ENCODE results near the gene ROMO1. TPM values are rescaled to one million over a fixed set of nuclear protein-coding genes. Genes with fewer than 3 reads are reported as not detected.
"Not testable (repeated sequence)": the region's sequence is repeated elsewhere in the genome, so short reads cannot be mapped to it uniquely, and the experiment has no call there.

The ROMO1 gene
- total and polyA plus RNA-seq, 4 experiments from 2014 or later = 38.4 to 335 (median 158) TPM

DNA sequence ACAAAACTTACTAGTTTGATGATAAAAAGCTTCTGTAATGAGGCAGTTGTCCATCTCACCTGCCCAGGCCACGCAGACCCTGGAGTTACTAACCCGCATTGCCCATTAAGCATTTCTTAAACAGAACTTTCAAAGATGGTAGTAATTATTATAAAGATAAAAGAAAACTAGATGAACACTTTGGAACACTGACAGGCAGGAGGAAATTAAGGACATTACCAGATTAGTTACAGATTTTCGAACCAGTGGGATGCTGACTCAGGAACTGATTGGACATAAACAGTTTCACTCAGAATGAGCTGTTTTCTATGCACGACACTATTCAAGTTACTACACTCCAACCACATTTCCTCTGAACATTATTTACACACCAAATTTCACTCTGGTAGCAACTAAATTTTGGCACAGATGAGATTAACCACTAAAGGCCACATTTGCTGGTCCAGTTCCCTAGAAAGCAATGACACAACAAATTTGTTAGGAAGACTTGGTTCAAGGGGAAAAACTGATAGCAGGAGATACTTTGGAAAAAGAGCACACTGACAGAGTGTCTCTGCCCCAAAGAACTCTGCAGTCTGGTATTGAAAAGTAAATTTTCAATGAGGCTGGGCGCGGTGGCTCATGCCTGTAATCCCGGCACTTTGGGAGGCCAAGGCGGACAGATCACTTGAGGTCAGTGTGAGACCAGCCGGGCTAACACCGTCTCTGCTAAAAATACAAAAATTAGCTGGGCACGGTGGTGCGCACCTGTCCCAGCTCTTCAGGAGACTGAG is 3.0 kb downstream of the ROMO1 start:
- peaks cover 32 to 75% of the 10 kb centered on the region in 2 donors for H3K36me3 Mint-ChIP-seq

GRCh38 chr20:35702824-35703695 is 3.9 kb downstream of the ROMO1 start:
- Mint-ChIP-seq H3K4me3 (no peak overlapping the region), H3K27ac (peak overlapping the region in 3 of 7 donors; percentile 8 to 98 (median 79)), H3K4me1 (peaks cover 21 to 57% (median 25%) of the 10 kb centered on the region in 4 donors), H3K27me3 (no peaks in the 10 kb centered on the region), H3K9me3 (peaks cover 0 to 11% (median 0%) of the 10 kb centered on the region in 8 donors), H3K36me3 (peaks cover 32 to 72% of the 10 kb centered on the region in 2 donors)
- H3K27ac ChIP-seq (ENCODE audit: low read depth, low read length) = no peak overlapping the region
- ChIA-PET CTCF (ENCODE audit: partially characterized antibody) (interaction anchor here (2.3 to 2.7 kb wide), 2 partner anchors 36 to 102 kb away, joined by 6 to 7 read pairs; no protein-coding TSS in a partner anchor), POLR2A (ENCODE audit: partially characterized antibody) (interaction anchor here (0.7 to 6.8 kb wide), 8 partner anchors 9 to 87 kb away, joined by 3 to 100 read pairs (median 6); partner anchors contain the start of genes CPNE1, RBM12, RBM39 and SPAG4)
- H3K9me3 ChIP-seq (ENCODE audit: control insufficient read depth in 1 of 2, low read length in 2 of 2) = no peaks in the 10 kb centered on the region
- peaks cover 28% of the 10 kb centered on the region for H3K4me1 ChIP-seq (ENCODE audit: insufficient read depth, low read length)
- no peak for DNase-seq
- H3K36me3 ChIP-seq (ENCODE audit: insufficient read depth, low read length) = peaks cover 43% of the 10 kb centered on the region
- H3K27me3 ChIP-seq (ENCODE audit: insufficient read depth, low read length) = no peaks in the 10 kb centered on the region
- H3K4me3 ChIP-seq (ENCODE audit: low read length in 2 of 2) = no peak overlapping the region
- intact Hi-C loops (cut with micrococcal nuclease) = no loop called here

More for the DNA sequence above, 3.0 kb downstream of the ROMO1 start:
- DNase-seq = no peak
- Histone ChIP-seq H3K36me3 (ENCODE audit: insufficient read depth, low read length) (peaks cover 43% of the 10 kb centered on the region), H3K4me1 (ENCODE audit: insufficient read depth, low read length) (peaks cover 36% of the 10 kb centered on the region), H3K9me3 (ENCODE audit: control insufficient read depth in 1 of 2, low read length in 2 of 2) (no peaks in the 10 kb centered on the region), H3K27ac (ENCODE audit: low read depth, low read length) (no peak overlapping the region), H3K4me3 (ENCODE audit: low read length in 2 of 2) (no peak overlapping the region), H3K27me3 (ENCODE audit: insufficient read depth, low read length) (no peaks in the 10 kb centered on the region)
- intact Hi-C loops (cut with micrococcal nuclease) = no loop called here
- H3K4me1 Mint-ChIP-seq = peaks cover 29 to 65% (median 33%) of the 10 kb centered on the region in 4 donors
- ChIA-PET CTCF (ENCODE audit: partially characterized antibody) (interaction anchor here (0.7 to 2.7 kb wide), 4 partner anchors 29 to 101 kb away, joined by 3 to 7 read pairs (median 4); no protein-coding TSS in a partner anchor), POLR2A (ENCODE audit: partially characterized antibody) (interaction anchor here (0.7 to 6.8 kb wide), 7 partner anchors 8 to 86 kb away, joined by 3 to 100 read pairs (median 5); partner anchors contain the start of genes RBM39 and SPAG4)
- peaks cover 0 to 11% (median 0%) of the 10 kb centered on the region in 8 donors for H3K9me3 Mint-ChIP-seq
- peak overlapping the region in 3 of 8 donors; percentile 6 to 61 (median 50) for H3K4me3 Mint-ChIP-seq
- H3K27ac Mint-ChIP-seq = peak overlapping the region; percentile 57 to 98 (median 72)
- H3K27me3 Mint-ChIP-seq = no peaks in the 10 kb centered on the region

GRCh38 chr20:35704514-35705261 is 5.5 kb downstream of the ROMO1 start:
- H3K27ac Mint-ChIP-seq = peak overlapping the region in 3 of 7 donors; percentile 71 to 98 (median 79)
- no peak for DNase-seq
- Histone ChIP-seq H3K27me3 (ENCODE audit: insufficient read depth, low read length) (no peaks in the 10 kb centered on the region), H3K27ac (ENCODE audit: low read depth, low read length) (no peak overlapping the region), H3K9me3 (ENCODE audit: control insufficient read depth in 1 of 2, low read length in 2 of 2) (no peaks in the 10 kb centered on the region), H3K4me3 (ENCODE audit: low read length in 2 of 2) (no peak overlapping the region), H3K4me1 (ENCODE audit: insufficient read depth, low read length) (peaks cover 29% of the 10 kb centered on the region), H3K36me3 (ENCODE audit: insufficient read depth, low read length) (peaks cover 54% of the 10 kb centered on the region)
- intact Hi-C loops (cut with micrococcal nuclease) = no loop called here
- H3K9me3 Mint-ChIP-seq = peaks cover 0 to 4% (median 0%) of the 10 kb centered on the region in 8 donors
- no peaks in the 10 kb centered on the region for H3K27me3 Mint-ChIP-seq
- ChIA-PET CTCF (ENCODE audit: partially characterized antibody) (interaction anchor here (1.0 to 1.1 kb wide), 2 partner anchors 86 to 101 kb away, joined by 3 read pairs; no protein-coding TSS in a partner anchor), POLR2A (ENCODE audit: partially characterized antibody) (interaction anchor here (1.1 to 6.8 kb wide), 4 partner anchors 15 to 41 kb away, joined by 4 to 100 read pairs (median 7); partner anchors contain the start of genes CPNE1, RBM12 and RBM39)
- H3K36me3 Mint-ChIP-seq = peaks cover 42 to 73% of the 10 kb centered on the region in 2 donors
- H3K4me3 Mint-ChIP-seq = no peak overlapping the region
- H3K4me1 Mint-ChIP-seq = peaks cover 18 to 55% (median 20%) of the 10 kb centered on the region in 4 donors

DNA sequence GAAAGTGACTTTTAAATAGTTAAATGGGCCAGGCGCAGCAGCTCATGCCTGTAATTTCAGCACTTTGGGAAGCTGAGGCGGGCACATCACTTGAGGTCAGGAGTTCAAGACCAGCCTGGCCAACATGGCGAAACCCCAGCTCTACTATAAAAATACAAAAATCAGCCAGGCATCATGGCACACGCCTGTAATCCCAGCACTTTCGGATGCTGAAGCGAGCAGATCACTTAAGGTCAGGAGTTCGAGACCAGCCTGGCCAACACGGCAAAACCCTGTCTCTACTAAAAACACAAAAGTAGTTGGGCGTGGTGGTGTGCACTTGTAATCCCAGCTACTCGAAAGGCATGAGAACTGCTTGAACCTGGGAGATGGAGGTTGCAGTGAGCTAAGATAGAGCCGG is 6.7 kb downstream of the ROMO1 start:
- intact Hi-C loops (cut with micrococcal nuclease); H3K27me3 Mint-ChIP-seq; H3K27me3 ChIP-seq (ENCODE audit: insufficient read depth, low read length); H3K9me3 Mint-ChIP-seq; H3K9me3 ChIP-seq (ENCODE audit: control insufficient read depth in 1 of 2, low read length in 2 of 2); DNase-seq; H3K4me3 ChIP-seq (ENCODE audit: low read length in 2 of 2); H3K4me3 Mint-ChIP-seq; H3K27ac ChIP-seq (ENCODE audit: low read depth, low read length): not testable (repeated sequence)
- peak overlapping the region in 3 of 7 donors; percentile 46 to 98 (median 73) for H3K27ac Mint-ChIP-seq
- peaks cover 49 to 79% of the 10 kb centered on the region in 2 donors for H3K36me3 Mint-ChIP-seq
- POLR2A ChIA-PET (ENCODE audit: partially characterized antibody) = interaction anchor here (2.9 to 3.0 kb wide), 2 partner anchors 36 to 42 kb away, joined by 10 to 11 read pairs; partner anchors contain the start of genes CPNE1, RBM12 and RBM39
- H3K4me1 Mint-ChIP-seq = peaks cover 13 to 55% (median 20%) of the 10 kb centered on the region in 4 donors
- CTCF ChIA-PET (ENCODE audit: partially characterized antibody) = interaction anchor here (1.1 to 3.1 kb wide), 2 partner anchors 87 to 105 kb away, joined by 3 to 9 read pairs; no protein-coding TSS in a partner anchor
- H3K4me1 ChIP-seq (ENCODE audit: insufficient read depth, low read length) = peaks cover 29% of the 10 kb centered on the region
- peaks cover 65% of the 10 kb centered on the region for H3K36me3 ChIP-seq (ENCODE audit: insufficient read depth, low read length)

DNA sequence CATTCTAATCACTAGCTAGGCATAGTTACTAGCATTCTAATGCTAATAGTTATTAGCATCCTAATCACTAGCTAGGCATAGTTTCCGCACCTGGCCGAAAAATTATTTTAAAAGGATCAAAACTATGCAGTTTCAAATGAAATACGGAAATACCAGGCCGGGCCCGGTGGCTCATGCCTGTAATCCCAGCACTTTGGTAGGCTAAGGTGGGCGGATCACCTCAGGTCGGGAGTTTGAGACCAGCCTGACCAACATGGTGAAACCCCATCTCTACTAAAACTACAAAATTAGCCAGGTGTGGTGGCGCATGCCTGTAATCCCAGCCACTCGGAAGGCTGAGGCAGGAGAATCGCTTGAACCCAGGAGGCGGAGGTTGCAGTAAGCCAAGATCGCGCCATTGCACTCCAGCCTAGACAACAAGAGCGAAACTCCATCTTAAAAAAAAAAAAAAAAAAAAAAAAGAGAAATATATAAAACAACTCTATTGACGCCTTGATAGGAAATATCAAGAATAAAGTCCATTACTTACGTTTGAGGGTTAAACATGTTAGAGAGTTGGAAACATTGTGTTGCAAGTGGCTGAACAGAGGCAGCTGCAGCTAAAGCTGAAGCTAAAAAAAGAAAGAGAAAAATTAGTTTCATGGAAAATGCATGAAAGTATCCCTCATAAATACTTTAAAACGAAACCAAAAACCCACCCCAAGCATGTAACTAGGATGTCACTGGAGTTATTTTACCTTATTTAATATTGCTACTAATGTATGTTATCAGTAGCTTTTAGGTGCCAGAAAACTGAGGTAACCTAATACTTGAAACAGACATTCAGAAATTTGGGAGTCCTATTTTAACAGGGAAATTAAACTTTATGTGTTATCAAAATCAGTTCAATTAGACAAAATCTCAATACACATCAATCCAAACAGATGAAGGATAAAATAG is 7.7 kb downstream of the ROMO1 start:
- intact Hi-C loops (cut with micrococcal nuclease); H3K4me3 ChIP-seq (ENCODE audit: low read length in 2 of 2); H3K27me3 ChIP-seq (ENCODE audit: insufficient read depth, low read length); H3K27me3 Mint-ChIP-seq; H3K9me3 ChIP-seq (ENCODE audit: control insufficient read depth in 1 of 2, low read length in 2 of 2); H3K9me3 Mint-ChIP-seq; DNase-seq; H3K4me3 Mint-ChIP-seq; H3K27ac ChIP-seq (ENCODE audit: low read depth, low read length): not testable (repeated sequence)
- CTCF ChIA-PET (ENCODE audit: partially characterized antibody) = interaction anchor here (1.1 to 3.1 kb wide), 2 partner anchors 106 to 247 kb away, joined by 3 to 9 read pairs; partner anchors contain the start of gene SCAND1
- Mint-ChIP-seq H3K36me3 (peaks cover 55 to 87% of the 10 kb centered on the region in 2 donors), H3K4me1 (peaks cover 19 to 59% (median 26%) of the 10 kb centered on the region in 4 donors), H3K27ac (peak overlapping the region in 4 of 7 donors; percentile 18 to 78 (median 48))
- Histone ChIP-seq H3K4me1 (ENCODE audit: insufficient read depth, low read length) (peaks cover 38% of the 10 kb centered on the region), H3K36me3 (ENCODE audit: insufficient read depth, low read length) (peaks cover 75% of the 10 kb centered on the region)
- POLR2A ChIA-PET (ENCODE audit: partially characterized antibody) = interaction anchor here (1.4 to 3.0 kb wide), 4 partner anchors 22 to 43 kb away, joined by 3 to 11 read pairs (median 5); partner anchors contain the start of gene RBM39
